Measurements from ENCODE around the gene SMOC1.

The SMOC1 gene, protein sequence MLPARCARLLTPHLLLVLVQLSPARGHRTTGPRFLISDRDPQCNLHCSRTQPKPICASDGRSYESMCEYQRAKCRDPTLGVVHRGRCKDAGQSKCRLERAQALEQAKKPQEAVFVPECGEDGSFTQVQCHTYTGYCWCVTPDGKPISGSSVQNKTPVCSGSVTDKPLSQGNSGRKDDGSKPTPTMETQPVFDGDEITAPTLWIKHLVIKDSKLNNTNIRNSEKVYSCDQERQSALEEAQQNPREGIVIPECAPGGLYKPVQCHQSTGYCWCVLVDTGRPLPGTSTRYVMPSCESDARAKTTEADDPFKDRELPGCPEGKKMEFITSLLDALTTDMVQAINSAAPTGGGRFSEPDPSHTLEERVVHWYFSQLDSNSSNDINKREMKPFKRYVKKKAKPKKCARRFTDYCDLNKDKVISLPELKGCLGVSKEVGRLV

DNA sequence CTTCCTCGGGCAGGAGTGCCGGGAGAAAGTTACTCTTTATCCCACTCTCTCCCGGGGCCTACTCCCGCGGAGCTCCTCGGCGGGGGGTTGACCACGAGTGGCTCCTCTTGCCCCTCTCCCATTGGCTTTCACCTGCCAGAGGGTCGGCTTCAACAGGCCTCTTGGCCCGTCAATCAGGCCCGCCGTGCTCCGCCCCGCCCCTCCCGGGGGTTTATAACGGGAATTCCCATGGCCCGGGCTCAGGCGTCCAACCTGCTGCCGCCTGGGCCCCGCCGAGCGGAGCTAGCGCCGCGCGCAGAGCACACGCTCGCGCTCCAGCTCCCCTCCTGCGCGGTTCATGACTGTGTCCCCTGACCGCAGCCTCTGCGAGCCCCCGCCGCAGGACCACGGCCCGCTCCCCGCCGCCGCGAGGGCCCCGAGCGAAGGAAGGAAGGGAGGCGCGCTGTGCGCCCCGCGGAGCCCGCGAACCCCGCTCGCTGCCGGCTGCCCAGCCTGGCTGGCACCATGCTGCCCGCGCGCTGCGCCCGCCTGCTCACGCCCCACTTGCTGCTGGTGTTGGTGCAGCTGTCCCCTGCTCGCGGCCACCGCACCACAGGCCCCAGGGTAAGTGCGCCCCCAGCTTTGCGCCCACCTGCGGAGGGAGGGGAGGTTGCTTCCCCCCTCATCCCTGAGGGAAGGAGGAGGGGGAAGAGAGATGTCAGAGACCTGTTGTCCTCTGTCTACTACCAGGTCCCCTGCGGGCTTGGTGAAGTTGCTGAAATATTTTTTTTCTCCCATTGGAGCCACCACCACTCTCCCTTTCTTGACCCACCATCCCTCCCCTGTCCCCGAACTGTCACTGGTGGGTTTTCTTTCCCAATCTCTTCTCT lies at the start of gene SMOC1:
Gene SMOC1 (plus strand): TSS at position 242 of the 869 bp plus-strand sequence. CDS start 263 bp downstream, at position 505.
- peak; percentile 14 for DNase-seq (ENCODE audit: low read depth)
- TF ChIP-seq, protein P1, sequence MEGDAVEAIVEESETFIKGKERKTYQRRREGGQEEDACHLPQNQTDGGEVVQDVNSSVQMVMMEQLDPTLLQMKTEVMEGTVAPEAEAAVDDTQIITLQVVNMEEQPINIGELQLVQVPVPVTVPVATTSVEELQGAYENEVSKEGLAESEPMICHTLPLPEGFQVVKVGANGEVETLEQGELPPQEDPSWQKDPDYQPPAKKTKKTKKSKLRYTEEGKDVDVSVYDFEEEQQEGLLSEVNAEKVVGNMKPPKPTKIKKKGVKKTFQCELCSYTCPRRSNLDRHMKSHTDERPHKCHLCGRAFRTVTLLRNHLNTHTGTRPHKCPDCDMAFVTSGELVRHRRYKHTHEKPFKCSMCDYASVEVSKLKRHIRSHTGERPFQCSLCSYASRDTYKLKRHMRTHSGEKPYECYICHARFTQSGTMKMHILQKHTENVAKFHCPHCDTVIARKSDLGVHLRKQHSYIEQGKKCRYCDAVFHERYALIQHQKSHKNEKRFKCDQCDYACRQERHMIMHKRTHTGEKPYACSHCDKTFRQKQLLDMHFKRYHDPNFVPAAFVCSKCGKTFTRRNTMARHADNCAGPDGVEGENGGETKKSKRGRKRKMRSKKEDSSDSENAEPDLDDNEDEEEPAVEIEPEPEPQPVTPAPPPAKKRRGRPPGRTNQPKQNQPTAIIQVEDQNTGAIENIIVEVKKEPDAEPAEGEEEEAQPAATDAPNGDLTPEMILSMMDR (IDR thresholded peaks at IDR 0.05; ENCODE audit: low read length, missing control alignments): no peak

GRCh38 chr14:69838881-69839416 lies 40.3 kb upstream of the SMOC1 start:
- no peak for DNase-seq (ENCODE audit: low read depth)
- no peak overlapping the region for H3K4me3 ChIP-seq (replicated peaks; ENCODE audit: low read depth, low read length)
- TF ChIP-seq, protein P1 (IDR thresholded peaks at IDR 0.05; ENCODE audit: low read length, missing control alignments): no peak

More for the DNA sequence above, at the start of gene SMOC1:
- no peak within 1 kb of the TSS for H3K4me3 ChIP-seq (replicated peaks; ENCODE audit: low read depth, low read length)

- TF ChIP-seq, protein P1 (IDR thresholded peaks at IDR 0.05; ENCODE audit: low read length, missing control alignments): no peak
- no peak overlapping the region for H3K4me3 ChIP-seq (replicated peaks; ENCODE audit: low read depth, low read length)
- no peak for DNase-seq (ENCODE audit: low read depth)
These were observed 39.6 kb upstream of the SMOC1 start for GRCh38 chr14:69839661-69840060.

DNA sequence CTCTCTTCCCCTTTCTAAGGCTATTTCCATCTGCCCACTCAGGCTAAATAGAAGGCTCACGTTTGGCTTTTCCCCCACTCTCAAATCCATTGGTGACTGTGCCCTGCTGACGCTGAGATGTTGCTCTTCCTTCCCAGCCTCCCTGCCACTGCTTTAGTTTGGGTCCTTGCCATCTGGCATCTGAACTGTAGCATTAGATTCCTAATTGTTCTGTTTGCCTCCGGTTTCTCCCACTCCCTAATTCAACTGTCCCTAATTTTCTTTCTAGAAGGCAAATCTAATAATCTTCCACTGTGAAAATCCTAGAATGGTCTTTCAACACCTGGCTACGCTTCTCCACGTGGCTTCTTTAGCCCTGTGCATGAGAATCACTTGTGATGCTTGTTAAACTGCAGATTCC lies 37.6 kb upstream of the SMOC1 start:
- H3K4me3 ChIP-seq (replicated peaks; ENCODE audit: low read depth, low read length): no peak overlapping the region
- TF ChIP-seq, protein P1 (IDR thresholded peaks at IDR 0.05; ENCODE audit: low read length, missing control alignments): no peak
- DNase-seq (ENCODE audit: low read depth): no peak

DNA sequence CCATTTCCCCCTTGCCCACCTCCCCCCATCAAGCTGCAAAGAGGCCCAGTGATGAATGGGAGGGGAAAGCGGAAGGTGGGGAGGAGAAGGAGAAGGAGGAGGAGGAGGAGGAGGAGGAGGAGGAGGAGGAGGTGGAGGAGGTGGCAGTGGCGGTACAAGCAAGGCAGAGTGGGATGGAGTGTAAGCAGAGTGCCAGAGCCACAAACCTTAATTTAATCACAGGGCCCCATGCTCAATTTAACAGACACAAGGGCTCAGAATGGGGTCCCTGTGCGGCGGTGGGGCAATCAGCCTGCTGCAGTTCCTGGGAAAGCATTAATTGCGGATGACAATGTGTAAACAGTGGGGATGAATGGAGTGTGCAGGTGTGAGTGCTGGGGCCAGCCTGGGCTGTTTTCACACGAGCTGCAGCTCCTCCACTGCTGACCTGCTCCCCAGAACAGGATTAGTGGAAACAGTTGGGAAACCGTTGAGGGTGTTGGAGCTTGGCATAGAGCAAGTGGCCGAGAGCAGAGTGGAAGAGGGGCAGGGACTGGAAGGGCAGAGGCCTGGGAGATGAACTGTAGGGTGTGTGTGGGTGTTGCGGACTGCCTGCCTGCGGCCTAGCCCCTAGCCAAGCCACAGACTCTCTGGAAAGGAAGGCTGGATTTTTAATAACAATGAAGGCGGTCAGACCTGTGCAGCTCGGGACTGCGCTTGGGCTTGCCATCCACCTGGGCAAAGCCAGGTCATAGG lies 36.4 kb upstream of the SMOC1 start:
- DNase-seq (ENCODE audit: low read depth): no peak
- H3K4me3 ChIP-seq (replicated peaks; ENCODE audit: low read depth, low read length): no peak overlapping the region
- TF ChIP-seq, protein P1 (IDR thresholded peaks at IDR 0.05; ENCODE audit: low read length, missing control alignments): no peak

GRCh38 chr14:69844171-69844570 lies 35.0 kb upstream of the SMOC1 start:
- TF ChIP-seq, protein P1 (IDR thresholded peaks at IDR 0.05; ENCODE audit: low read length, missing control alignments): no peak
- H3K4me3 ChIP-seq (replicated peaks; ENCODE audit: low read depth, low read length): no peak overlapping the region
- no peak for DNase-seq (ENCODE audit: low read depth)

Measured in fibroblast of pulmonary artery (primary cell).